ENCODE measurements around the gene CLINT1.

DNA sequence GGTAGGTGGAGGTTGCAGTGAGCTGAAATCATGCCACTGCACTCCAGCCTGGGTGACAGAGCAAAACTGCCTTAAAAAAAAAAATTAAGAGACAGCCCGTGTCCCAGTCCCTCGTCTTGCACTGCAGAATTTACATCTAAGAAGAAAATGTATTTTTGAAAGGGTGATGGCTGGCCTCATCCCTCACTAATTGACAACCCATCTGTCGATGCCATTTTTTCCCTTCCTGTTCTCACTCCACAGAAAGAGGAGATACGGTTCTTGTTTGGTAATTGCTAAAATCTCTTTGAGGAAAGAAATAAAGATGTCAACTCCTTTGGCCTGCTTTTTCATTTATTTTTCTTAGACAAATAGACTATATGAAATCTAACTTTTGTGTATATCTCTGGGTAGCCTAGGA is 117.8 kb downstream of the CLINT1 start:
- TF ChIP-seq ZNF614 (CRISPR knock-in tag; IDR thresholded peaks at IDR 0.05; ENCODE audit: borderline replicate concordance) (no peak), RAD21 (CRISPR knock-in tag; IDR thresholded peaks at IDR 0.05) (no peak)

All from HepG2 (cell line).